HEK293 (cell line): ENCODE measurements around the gene EDC3.

ENCODE experiments used
- CTCF ChIA-PET: fragments of 350-600 bp; formaldehyde crosslinking; extraction: SDS; loops from one replicate; lab custom pipeline; 2021; ENCODE audit warnings: antibody characterized with exemption; lab: Yijun Ruan, JAX
- POLR2A ChIA-PET: fragments of 300-600 bp; formaldehyde crosslinking; extraction: SDS; loops from one replicate; lab custom pipeline; 2020; ENCODE audit warnings: antibody characterized with exemption, inconsistent platforms; lab: Yijun Ruan, JAX
- H3K27ac ChIP-seq: fragments of 200-500 bp; sonication (Bioruptor generic); 2 replicates; pipeline ENCODE4 v1.5.1; 2014; ENCODE audit warnings: low read depth, low read length, control low read depth, inconsistent platforms; ENCODE audit errors: extremely low read depth
- H3K36me3 ChIP-seq, 2 experiments: fragments of 200-500 bp in 1 of 2; sonication (Bioruptor generic) in 1 of 2; 1 replicate in 1 of 2; 2 replicates in 1 of 2; pipeline ENCODE4 v1.5.1; 2014 to 2017; ENCODE audit warnings: inconsistent platforms in 2 of 2, low read length in 2 of 2; ENCODE audit not compliant: control insufficient read depth in 2 of 2, insufficient read depth in 1 of 2
- H3K4me1 ChIP-seq: fragments of 200-500 bp; sonication (Bioruptor generic); 2 replicates; pipeline ENCODE4 v1.5.1; 2014; ENCODE audit warnings: mild to moderate bottlenecking, low read length, inconsistent platforms; ENCODE audit not compliant: control insufficient read depth, insufficient read depth
- H3K4me3 ChIP-seq: 2 replicates; pipeline ENCODE4 v1.5.1; 2011; ENCODE audit warnings: low read depth, mild to moderate bottlenecking, control low read depth, low read length, moderate library complexity
- H3K9me3 ChIP-seq: fragments of 200-500 bp; sonication (Bioruptor generic); 2 replicates; pipeline ENCODE4 v1.5.1; 2014; ENCODE audit warnings: low read depth, low read length, inconsistent platforms; ENCODE audit not compliant: control insufficient read depth, insufficient read depth
- MEIS1 ChIP-seq: sonication (generic); formaldehyde crosslinking; IDR thresholded peaks from 2 replicates; pipeline ENCODE4 v1.8.1; 2022; ENCODE audit warnings: missing genetic modification reagents, mild to moderate bottlenecking, borderline replicate concordance
- TRIM28 ChIP-seq: IDR thresholded peaks from 2 replicates; pipeline ENCODE4 v1.6.1; 2011; ENCODE audit warnings: low read length, control low read depth, borderline replicate concordance
- ZFHX2 ChIP-seq: fragments of 450-650 bp; formaldehyde crosslinking; conservative IDR thresholded peaks from 2 replicates; pipeline ENCODE4 v1.5.1; 2016; ENCODE audit warnings: missing biosample characterization, missing genetic modification characterization
- ZNF140 ChIP-seq: fragments of 450-650 bp; formaldehyde crosslinking; IDR thresholded peaks from 2 replicates; pipeline ENCODE4 v1.5.1; 2016; ENCODE audit warnings: missing biosample characterization, missing genetic modification characterization
- ZNF341 ChIP-seq: fragments of 450-650 bp; formaldehyde crosslinking; IDR thresholded peaks from 2 replicates; pipeline ENCODE4; 2016; ENCODE audit warnings: low read depth, missing biosample characterization, missing genetic modification characterization
- ZNF549 ChIP-seq: fragments of 450-650 bp; IDR thresholded peaks from 2 replicates; pipeline ENCODE4 v1.5.1; 2018; ENCODE audit warnings: missing biosample characterization, missing genetic modification characterization, mild to moderate bottlenecking, inconsistent platforms, moderate library complexity
- ZNF610 ChIP-seq: fragments of 450-650 bp; formaldehyde crosslinking; IDR thresholded peaks from 2 replicates; pipeline ENCODE4 v1.5.1; 2016; ENCODE audit warnings: missing biosample characterization, missing genetic modification characterization, borderline replicate concordance
- TF ChIP-seq, protein P1 (sequence below): fragments of 450-650 bp; formaldehyde crosslinking; conservative IDR thresholded peaks from 2 replicates; pipeline ENCODE4 v1.5.1; 2016; ENCODE audit warnings: low read depth, missing biosample characterization, missing genetic modification characterization

Gene EDC3

DNA sequence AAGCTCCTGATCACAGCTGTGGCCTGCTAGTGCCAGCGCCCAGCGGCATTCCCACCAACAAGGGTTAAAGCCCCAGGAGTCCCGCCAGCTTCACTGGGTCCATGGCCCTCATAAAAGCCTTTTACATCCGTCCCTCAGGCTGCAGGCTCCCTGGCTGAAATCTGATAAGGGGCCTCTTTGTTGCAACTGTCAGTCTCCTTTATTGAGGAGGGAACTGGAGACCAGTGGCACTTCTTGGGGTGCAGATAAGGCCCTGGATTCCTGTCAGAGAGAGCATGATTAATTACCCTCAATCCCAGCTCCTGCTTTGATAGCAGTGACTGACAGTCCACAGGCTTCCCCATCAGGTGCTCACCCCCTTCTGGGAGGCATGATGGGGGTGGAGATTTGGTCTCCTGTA, 111.0 kb downstream of the EDC3 start (continued):
- TF ChIP-seq TRIM28 (peak; percentile 72; the same call in 1 of the 2 replicates), ZFHX2 (tag by site-specific recombination) (no peak; the same call in 1 of the 2 replicates), ZNF610 (peak; percentile 43; the same call in 1 of the 2 replicates)
- TF ChIP-seq, protein P1, sequence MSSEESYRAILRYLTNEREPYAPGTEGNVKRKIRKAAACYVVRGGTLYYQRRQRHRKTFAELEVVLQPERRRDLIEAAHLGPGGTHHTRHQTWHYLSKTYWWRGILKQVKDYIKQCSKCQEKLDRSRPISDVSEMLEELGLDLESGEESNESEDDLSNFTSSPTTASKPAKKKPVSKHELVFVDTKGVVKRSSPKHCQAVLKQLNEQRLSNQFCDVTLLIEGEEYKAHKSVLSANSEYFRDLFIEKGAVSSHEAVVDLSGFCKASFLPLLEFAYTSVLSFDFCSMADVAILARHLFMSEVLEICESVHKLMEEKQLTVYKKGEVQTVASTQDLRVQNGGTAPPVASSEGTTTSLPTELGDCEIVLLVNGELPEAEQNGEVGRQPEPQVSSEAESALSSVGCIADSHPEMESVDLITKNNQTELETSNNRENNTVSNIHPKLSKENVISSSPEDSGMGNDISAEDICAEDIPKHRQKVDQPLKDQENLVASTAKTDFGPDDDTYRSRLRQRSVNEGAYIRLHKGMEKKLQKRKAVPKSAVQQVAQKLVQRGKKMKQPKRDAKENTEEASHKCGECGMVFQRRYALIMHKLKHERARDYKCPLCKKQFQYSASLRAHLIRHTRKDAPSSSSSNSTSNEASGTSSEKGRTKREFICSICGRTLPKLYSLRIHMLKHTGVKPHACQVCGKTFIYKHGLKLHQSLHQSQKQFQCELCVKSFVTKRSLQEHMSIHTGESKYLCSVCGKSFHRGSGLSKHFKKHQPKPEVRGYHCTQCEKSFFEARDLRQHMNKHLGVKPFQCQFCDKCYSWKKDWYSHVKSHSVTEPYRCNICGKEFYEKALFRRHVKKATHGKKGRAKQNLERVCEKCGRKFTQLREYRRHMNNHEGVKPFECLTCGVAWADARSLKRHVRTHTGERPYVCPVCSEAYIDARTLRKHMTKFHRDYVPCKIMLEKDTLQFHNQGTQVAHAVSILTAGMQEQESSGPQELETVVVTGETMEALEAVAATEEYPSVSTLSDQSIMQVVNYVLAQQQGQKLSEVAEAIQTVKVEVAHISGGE (tag by site-specific recombination): peak; percentile 70

DNA sequence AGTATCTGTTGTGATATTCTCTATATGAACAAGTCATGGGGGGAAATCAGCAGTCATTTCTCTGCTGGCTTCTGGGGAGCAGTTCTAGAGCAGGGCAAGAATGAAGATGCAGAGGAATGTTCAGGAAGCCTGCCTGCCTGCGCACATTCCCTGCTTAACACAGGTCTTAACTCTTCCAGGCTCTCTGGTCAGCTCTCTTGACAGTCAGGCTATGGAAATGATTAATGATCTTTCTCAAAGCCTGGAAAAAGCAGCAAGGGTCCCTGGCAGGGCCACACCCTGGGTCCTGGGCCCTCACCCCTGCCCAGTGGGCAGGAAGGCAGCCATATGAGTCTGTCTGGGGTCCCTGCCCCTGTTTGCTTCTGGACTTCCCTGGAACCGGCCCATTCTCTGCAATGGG, 111.6 kb downstream of the EDC3 start:
- Histone ChIP-seq H3K9me3 (no peaks in the 10 kb centered on the region), H3K4me1 (peaks cover 22% of the 10 kb centered on the region), H3K27ac (peak overlapping the region; percentile 28), H3K36me3 (peaks cover 6 to 32% of the 10 kb centered on the region in 2 experiments; a peak in 2 of 3 replicates), H3K4me3 (no peak overlapping the region)
- CTCF ChIA-PET: interaction anchor here (0.6 to 1.0 kb wide), 3 partner anchors 9 to 42 kb away, joined by 3 read pairs; no protein-coding TSS in a partner anchor
- POLR2A ChIA-PET: no interaction called here
- no peak for TF ChIP-seq ZNF341 (tag by site-specific recombination)
- no peak for TF ChIP-seq ZNF610
- TF ChIP-seq MEIS1 (CRISPR knock-in tag): 0 out of 2 replicates have a peak, but pooled peaks have one; percentile 54
- TF ChIP-seq ZNF140 (tag by site-specific recombination): no peak
- no peak for TF ChIP-seq ZNF549
